ENCODE data around the gene MYO1E.

MYO1E gene

GRCh38 chr15:59385171-59385570 lies 12.5 kb upstream of the MYO1E start:
- no peak for DNase-seq

DNA sequence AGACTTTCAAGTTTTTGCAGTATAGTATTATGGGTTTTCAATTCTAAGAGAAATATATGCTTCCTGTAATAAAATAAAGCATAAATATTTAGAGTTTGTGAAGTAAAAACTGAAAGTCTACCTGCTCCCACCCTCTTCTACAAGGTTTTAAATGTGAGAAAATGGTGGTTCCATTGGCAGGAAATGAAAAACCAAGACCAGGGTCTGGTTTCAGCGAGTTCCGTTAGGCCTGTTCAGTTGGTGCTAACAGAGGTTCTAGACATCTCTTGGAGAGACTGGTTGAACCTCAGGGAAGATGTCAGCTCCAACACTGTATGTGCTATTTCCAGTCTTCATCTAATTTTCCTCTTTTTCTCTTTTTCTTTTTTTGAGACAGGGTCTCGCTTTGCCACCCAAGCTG lies 11.8 kb upstream of the MYO1E start:
- no peak for DNase-seq

GRCh38 chr15:59380902-59381610 lies 8.4 kb upstream of the MYO1E start:
- DNase-seq: no peak

DNA sequence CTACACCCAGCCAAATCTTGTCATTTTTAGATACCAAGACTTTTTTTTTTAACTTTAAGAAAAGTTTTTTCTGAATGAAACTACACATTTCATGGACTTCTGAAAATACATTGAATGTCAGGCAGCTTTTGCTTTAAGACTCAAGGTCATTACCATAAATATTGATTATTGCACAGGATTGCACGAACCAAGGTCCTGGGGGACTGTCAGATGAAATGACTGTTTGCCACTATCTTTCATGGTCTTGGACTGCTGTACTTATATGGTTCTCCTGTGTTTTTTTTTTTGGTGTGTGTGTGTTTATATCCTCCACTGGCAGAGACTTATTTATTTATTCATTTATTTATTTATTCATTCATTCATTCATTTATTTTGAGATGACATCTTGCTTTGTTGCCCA lies 6.9 kb upstream of the MYO1E start:
- no peak for DNase-seq

GRCh38 chr15:59378855-59379254 lies 6.2 kb upstream of the MYO1E start:
- DNase-seq: no peak

- DNase-seq: no peak
Measured at GRCh38 chr15:59377924-59378323, 5.3 kb upstream of the MYO1E start.

DNA sequence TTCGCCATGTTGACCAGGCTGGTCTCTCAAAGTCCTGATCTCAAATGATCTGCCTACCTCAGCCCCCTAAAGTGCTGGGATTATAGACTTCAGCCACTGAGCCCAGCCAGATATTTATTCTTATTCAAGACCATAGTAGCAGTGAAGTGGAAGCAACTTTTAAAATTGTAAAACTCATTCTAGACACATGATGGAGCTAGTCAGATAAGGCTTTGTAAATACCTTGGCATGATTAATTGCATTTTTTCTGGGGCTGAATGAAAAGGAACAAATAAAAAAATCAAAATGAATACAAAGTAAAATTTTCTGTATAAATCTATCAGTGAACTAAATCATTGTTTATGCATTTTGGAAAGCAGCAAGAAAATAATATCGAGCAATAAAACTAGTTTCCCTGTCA lies 4.1 kb upstream of the MYO1E start:
- DNase-seq: no peak

DNA sequence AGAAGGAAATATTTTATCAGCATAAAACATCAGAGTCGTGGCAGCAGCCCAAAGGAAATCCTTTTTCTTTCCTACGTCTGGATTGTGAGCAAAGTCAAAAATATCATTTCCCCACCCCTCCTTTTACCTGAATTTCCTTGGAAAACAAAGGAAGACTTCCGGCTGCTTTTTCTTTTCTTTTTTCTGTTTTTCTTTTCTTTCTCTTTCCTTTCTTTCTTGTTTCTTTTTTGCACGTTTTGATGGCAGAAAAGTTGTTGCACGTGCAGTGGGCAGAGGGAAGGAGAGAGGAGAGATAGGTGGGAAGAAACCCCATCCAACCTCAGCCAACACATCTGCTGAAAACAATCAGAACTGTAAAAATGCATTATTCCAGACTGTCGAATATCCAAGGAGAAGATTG lies 544 bp upstream of the MYO1E start:
- no peak for DNase-seq

- DNase-seq: no peak
Measured at GRCh38 chr15:59371458-59372351, 966 bp downstream of the MYO1E start.

GRCh38 chr15:59369597-59369996 lies 3.1 kb downstream of the MYO1E start:
- DNase-seq: no peak

GRCh38 chr15:59367022-59367451 lies 5.6 kb downstream of the MYO1E start:
- DNase-seq: no peak

- DNase-seq: no peak
Measured at GRCh38 chr15:59366333-59367021, 6.2 kb downstream of the MYO1E start.

DNA sequence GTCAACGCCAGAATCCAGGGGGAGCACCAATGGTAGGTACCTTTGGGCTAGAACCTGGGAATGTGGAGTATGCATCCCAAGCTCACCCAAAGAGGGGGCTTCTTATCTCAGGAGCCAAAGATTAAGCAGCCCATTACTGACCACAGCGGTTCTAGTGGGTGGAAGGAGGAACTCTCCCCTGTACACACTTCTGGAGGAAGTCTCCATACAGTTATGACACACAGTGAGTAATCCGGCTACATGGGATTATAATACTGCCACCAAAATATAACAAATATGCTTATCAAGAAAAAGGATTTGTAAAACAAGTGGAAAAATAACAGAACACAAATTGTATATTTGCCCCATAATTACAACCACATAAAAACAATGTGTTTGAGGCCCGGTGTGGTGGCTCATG lies 8.4 kb downstream of the MYO1E start:
- DNase-seq: no peak

GRCh38 chr15:59362331-59362730 lies 10.3 kb downstream of the MYO1E start:
- no peak for DNase-seq

GRCh38 chr15:59360896-59361295 lies 11.8 kb downstream of the MYO1E start:
- DNase-seq: no peak

DNA sequence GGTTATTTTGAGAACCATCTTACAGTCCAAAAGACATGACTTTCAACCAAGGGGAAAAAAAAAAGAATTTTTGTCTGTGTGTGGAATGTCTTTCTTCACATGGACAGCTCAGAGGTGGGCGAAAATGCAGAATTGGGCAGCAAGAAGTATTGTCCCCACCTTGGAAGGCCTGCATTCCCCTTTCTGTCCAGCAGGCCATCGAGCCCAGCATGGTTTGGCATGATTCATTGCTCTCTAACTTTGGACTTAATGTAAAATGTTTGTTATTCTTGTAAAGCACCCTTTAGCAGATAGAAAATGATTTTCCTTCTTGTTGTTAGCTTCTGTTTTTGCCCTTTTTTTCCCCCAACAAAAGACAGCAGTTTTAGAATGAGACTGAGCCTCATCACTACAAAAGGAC lies 12.4 kb downstream of the MYO1E start:
- DNase-seq: no peak

DNA sequence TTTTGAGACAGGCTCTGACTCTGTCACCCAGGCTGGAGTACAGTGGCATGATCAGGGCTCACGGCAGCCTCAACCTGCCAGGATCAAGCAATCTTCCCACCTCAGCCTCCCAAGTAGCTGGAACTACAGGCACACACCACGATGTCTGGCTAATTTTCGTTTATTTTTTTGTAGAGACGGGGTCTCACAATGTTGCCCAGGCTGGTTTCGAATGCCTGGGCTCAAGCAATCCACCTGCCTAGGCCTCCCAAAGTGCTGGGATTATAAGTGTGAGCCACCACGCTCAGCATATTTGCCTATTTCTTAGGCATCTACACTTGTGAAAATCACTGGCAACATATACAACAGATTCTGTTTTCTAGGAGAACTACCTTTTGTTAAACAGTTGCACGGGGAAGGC lies 16.9 kb downstream of the MYO1E start:
- DNase-seq: no peak

DNA sequence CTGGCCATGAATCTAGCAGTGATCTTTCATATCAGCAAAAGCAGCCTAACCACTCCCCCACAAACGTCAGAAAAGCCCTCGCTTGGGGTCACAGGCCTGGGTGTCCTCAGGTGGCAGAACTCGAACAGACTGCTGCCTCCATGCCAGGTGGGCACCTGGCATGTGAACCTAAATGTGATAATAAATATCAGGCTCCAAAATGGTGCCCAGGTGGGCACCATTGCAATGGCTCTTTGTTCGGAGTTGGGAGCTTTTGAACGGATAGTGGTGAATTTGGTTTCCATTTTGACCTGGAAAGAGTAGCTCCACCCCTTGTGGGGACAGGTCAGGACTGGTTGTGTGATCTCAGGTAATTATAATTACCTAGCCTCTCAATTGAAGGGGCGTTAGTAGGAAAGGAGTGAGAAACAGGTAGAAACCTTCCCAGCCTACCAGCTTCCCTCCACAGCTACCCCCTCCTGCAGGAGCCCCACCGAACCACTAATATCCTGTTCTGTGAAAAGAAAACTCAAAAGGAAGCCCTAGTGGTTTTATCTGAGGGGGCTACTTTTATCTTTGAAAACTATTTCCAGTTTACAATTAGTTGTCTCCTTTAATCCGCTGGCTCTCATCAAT lies 18.1 kb downstream of the MYO1E start:
- DNase-seq: no peak

GRCh38 chr15:59353994-59354416 lies 18.7 kb downstream of the MYO1E start:
- DNase-seq: no peak

GRCh38 chr15:59352683-59353082 lies 20.0 kb downstream of the MYO1E start:
- DNase-seq: no peak

DNA sequence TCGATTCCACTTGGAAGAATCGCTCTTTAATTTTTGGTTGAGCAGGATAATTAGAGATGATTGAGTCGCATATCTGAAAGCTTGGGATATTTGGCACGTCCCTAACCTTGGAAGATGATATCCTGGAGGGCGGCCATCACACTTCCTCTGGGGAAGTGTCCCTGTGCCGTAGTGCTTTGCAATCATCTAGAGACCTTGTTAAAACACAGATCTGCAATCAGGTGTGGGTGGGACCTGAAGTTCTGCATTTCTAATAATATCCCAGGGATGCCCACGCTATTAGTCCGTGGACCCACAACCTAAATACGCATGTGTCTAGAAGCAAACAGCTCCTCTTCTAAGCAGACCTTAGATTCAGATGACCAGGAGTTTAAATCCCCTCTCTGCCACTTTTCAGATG lies 20.5 kb downstream of the MYO1E start:
- no peak for DNase-seq

GRCh38 chr15:59350421-59350732 lies 22.3 kb downstream of the MYO1E start:
- DNase-seq: no peak

- DNase-seq: no peak
Measured at GRCh38 chr15:59349680-59350420, 22.8 kb downstream of the MYO1E start.

Data from NCI-H2081 treated with DMSO at 0.1 percent for 48 hours (cell line).